HCT116 (cell line): ENCODE results near the gene ACTL6B. TPM values are rescaled to one million over a fixed set of nuclear protein-coding genes. Genes with fewer than 3 reads are reported as not detected.

Experiments used
- ATAC-seq: fragments of 200-7000 bp; cut with Tn5 transposase; 2 replicates; pipeline ENCODE4 v1.9.1; 2020; ENCODE audit warnings: mild to moderate bottlenecking, moderate library complexity
- BruUV-seq: library from RNA; stranded (reverse); fragments of 400-500 nt; replicated peaks from 2 replicates; lab custom pipeline; 2021; lab: Mats Ljungman, UMichigan
- CTCF ChIA-PET: fragments of 300-600 bp; sonication (Branson Sonifier 250); formaldehyde crosslinking; loops from one replicate; lab custom pipeline; 2021; ENCODE audit warnings: antibody characterized with exemption; lab: Charles Lee
- POLR2A ChIA-PET: fragments of 300-600, 350-600 bp; sonication (Branson Sonifier 250); formaldehyde crosslinking; loops from one replicate; lab custom pipeline; 2021; ENCODE audit warnings: antibody characterized with exemption; lab: Charles Lee
- RAD21 ChIA-PET, 2 experiments: fragments of 300-600 bp; sonication (Branson Sonifier 250); formaldehyde crosslinking; loops; one replicate each; lab custom pipeline; 2023; ENCODE audit warnings: low total read pairs in 2 of 2; ENCODE audit not compliant: uncharacterized antibody in 2 of 2, unreplicated experiment in 2 of 2, low non-redundant PET in 1 of 2; lab: Charles Lee
- DNase-seq: peaks from one replicate; pipeline ENCODE4 v3.0.0-alpha.2; 2010; ENCODE audit warnings: low read depth, low spot score
- H2AFZ ChIP-seq: fragments of 200-600 bp; shearing (Covaris generic), sonication (generic); 2 replicates; pipeline ENCODE4 v1.6.1; 2017; ENCODE audit warnings: low read depth, mixed run types, mixed read lengths, antibody characterized with exemption, low read length; ENCODE audit not compliant: poor library complexity, severe bottlenecking
- H3K27ac ChIP-seq: 2 replicates; pipeline ENCODE4 v1.5.1; 2012; ENCODE audit warnings: low read depth, low read length
- H3K27me3 ChIP-seq: fragments of 200-600 bp; sonication (generic); 2 replicates; pipeline ENCODE4 v1.6.1; 2016; ENCODE audit warnings: mixed run types, low read length, mixed read lengths; ENCODE audit not compliant: insufficient read depth
- H3K36me3 ChIP-seq, 2 experiments: fragments of 200-500 bp in 1 of 2; fragments of 200-600 bp in 1 of 2; sonication (Bioruptor generic) in 1 of 2; sonication (generic) in 1 of 2; 2 replicates each; pipeline versions ENCODE4 v1.5.1 to v1.6.1; 2014 to 2016; ENCODE audit warnings: low read length in 2 of 2, inconsistent platforms in 1 of 2, mixed read lengths in 1 of 2, mixed run types in 1 of 2; ENCODE audit not compliant: insufficient read depth in 2 of 2, control insufficient read depth in 1 of 2
- H3K4me1 ChIP-seq, 2 experiments: fragments of 200-600 bp in 1 of 2; sonication (generic) in 1 of 2; 2 replicates each; pipeline versions ENCODE4 v1.5.1 to v1.6.1; 2012 to 2017; ENCODE audit warnings: low read length in 2 of 2, inconsistent platforms in 1 of 2, mild to moderate bottlenecking in 1 of 2, mixed read lengths in 1 of 2, mixed run types in 1 of 2, moderate library complexity in 1 of 2; ENCODE audit not compliant: insufficient read depth in 2 of 2, control insufficient read depth in 1 of 2
- H3K4me2 ChIP-seq: fragments of 200-600 bp; sonication (generic); 2 replicates; pipeline ENCODE4 v1.6.1; 2017; ENCODE audit warnings: mixed run types, low read length, mixed read lengths
- H3K4me3 ChIP-seq, 2 experiments: fragments of 200-600 bp in 1 of 2; sonication (generic) in 1 of 2; replicated peaks in 1 of 2; 2 replicates each; pipeline ENCODE4 v1.5.1; 2011 to 2016; ENCODE audit warnings: low read length in 2 of 2, control low read depth in 1 of 2, low read depth in 1 of 2, mild to moderate bottlenecking in 1 of 2, mixed read lengths in 1 of 2, mixed run types in 1 of 2
- H3K79me2 ChIP-seq: fragments of 200-600 bp; sonication (generic); 2 replicates; pipeline ENCODE4 v1.6.1; 2017; ENCODE audit warnings: mild to moderate bottlenecking, mixed run types, low read length, moderate library complexity, mixed read lengths; ENCODE audit not compliant: insufficient read depth
- H3K9ac ChIP-seq: fragments of 200-600 bp; sonication (generic); 2 replicates; pipeline ENCODE4 v1.6.1; 2016; ENCODE audit warnings: low read length, mixed read lengths
- H3K9me2 ChIP-seq: fragments of 200-600 bp; sonication (generic), shearing (Covaris generic); 2 replicates; pipeline ENCODE4 v1.6.1; 2017; ENCODE audit warnings: mixed run types, mild to moderate bottlenecking, moderate library complexity; ENCODE audit not compliant: insufficient read depth
- H3K9me3 ChIP-seq, 2 experiments: fragments of 200-500 bp in 1 of 2; fragments of 200-600 bp in 1 of 2; sonication (Bioruptor generic) in 1 of 2; sonication (generic) in 1 of 2; 2 replicates each; pipeline ENCODE4 v1.6.1; 2014 to 2017; ENCODE audit warnings: low read length in 2 of 2, mixed read lengths in 2 of 2, inconsistent platforms in 1 of 2, low read depth in 1 of 2, mild to moderate bottlenecking in 1 of 2, mixed run types in 1 of 2, moderate library complexity in 1 of 2; ENCODE audit not compliant: control insufficient read depth in 1 of 2, insufficient read depth in 1 of 2
- H4K20me1 ChIP-seq: fragments of 200-600 bp; sonication (generic), shearing (Covaris generic); 2 replicates; pipeline ENCODE4 v1.6.1; 2017; ENCODE audit warnings: mixed run types, mild to moderate bottlenecking, moderate library complexity; ENCODE audit not compliant: insufficient read depth
- ELF1 ChIP-seq: IDR thresholded peaks from 2 replicates; pipeline ENCODE4 v1.6.1; 2012; ENCODE audit warnings: low read depth, borderline replicate concordance
- POLR2A ChIP-seq: IDR thresholded peaks from 2 replicates; pipeline ENCODE4 v1.7.0; 2011; ENCODE audit warnings: borderline replicate concordance; ENCODE audit not compliant: insufficient read depth, insufficient read length; ENCODE audit errors: extremely low read depth
- POLR2AphosphoS5 ChIP-seq: IDR thresholded peaks from 2 replicates; pipeline ENCODE4 v1.6.1; 2011; ENCODE audit warnings: mild to moderate bottlenecking, low read depth, low read length, moderate library complexity
- SIN3A ChIP-seq: IDR thresholded peaks from 2 replicates; pipeline ENCODE4 v1.6.1; 2012; ENCODE audit warnings: low read depth
- TCF7L2 ChIP-seq: IDR thresholded peaks from 2 replicates; pipeline ENCODE4 v1.7.0; 2011; ENCODE audit warnings: borderline replicate concordance, inconsistent platforms; ENCODE audit not compliant: insufficient read depth, insufficient read length; ENCODE audit errors: extremely low read depth
- YY1 ChIP-seq: IDR thresholded peaks from 2 replicates; pipeline ENCODE4 v1.6.1; 2011; ENCODE audit warnings: low read length, low read depth, moderate library complexity, mild to moderate bottlenecking; ENCODE audit not compliant: insufficient replicate concordance; ENCODE audit errors: extremely low read depth
- ZFX ChIP-seq: fragments of 450-650 bp; IDR thresholded peaks from 2 replicates; pipeline ENCODE4 v1.6.1; 2017
- ZNF274 ChIP-seq: fragments of 200-500 bp; sonication (Bioruptor generic); IDR thresholded peaks from 2 replicates; pipeline ENCODE4 v1.6.1; 2014; ENCODE audit warnings: mild to moderate bottlenecking, low read depth, low read length, inconsistent platforms
- intact Hi-C: fragments of 100-400 bp; cut with micrococcal nuclease; formaldehyde crosslinking; loops from 2 replicates; pipeline ENCODE4 v1.10.0; 2022
- total RNA-seq: library from RNA; stranded (reverse); gene quantifications from one replicate; pipeline ENCODE4 v1.2.1, GENCODE V29; 2021; ENCODE audit not compliant: unreplicated experiment
- TF ChIP-seq, protein P1 (sequence below): IDR thresholded peaks from 2 replicates; pipeline ENCODE4 v1.6.1; 2012
- TF ChIP-seq, protein P2 (sequence below): IDR thresholded peaks from 2 replicates; pipeline ENCODE4 v1.6.1; 2012; ENCODE audit warnings: low read depth
- TF ChIP-seq, protein P3 (sequence below): IDR thresholded peaks from 2 replicates; pipeline ENCODE4 v1.6.1; 2011; ENCODE audit warnings: mild to moderate bottlenecking, low read length, moderate library complexity; ENCODE audit not compliant: insufficient replicate concordance; ENCODE audit errors: extremely low read depth

Gene ACTL6B
- total RNA-seq, 1 experiment from 2014 or later = not detected

GRCh38 chr7:100673942-100674410, 17.7 kb upstream of the ACTL6B start:
- H3K27ac ChIP-seq = peak overlapping the region; percentile 95
- peak overlapping the region; percentile 94 for H3K4me2 ChIP-seq
- POLR2A ChIA-PET = no interaction called here
- peak overlapping the region; percentile 87 for H3K9ac ChIP-seq
- peak; percentile 34 for ATAC-seq
- TF ChIP-seq ZFX (peak; percentile 39), ELF1 (no peak)
- TF ChIP-seq, protein P1, sequence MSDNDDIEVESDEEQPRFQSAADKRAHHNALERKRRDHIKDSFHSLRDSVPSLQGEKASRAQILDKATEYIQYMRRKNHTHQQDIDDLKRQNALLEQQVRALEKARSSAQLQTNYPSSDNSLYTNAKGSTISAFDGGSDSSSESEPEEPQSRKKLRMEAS = no peak
- H2AFZ ChIP-seq = no peak overlapping the region
- CTCF ChIA-PET = no interaction called here
- no peaks in the 10 kb centered on the region for H3K9me3 ChIP-seq
- no TSS peak for BruUV-seq
- RAD21 ChIA-PET = no interaction called here
- no peaks in the 10 kb centered on the region for H4K20me1 ChIP-seq
- H3K4me1 ChIP-seq = peaks cover 0 to 11% of the 10 kb centered on the region in 2 experiments; a peak in 1 of 4 replicates
- DNase-seq = no peak
- H3K4me3 ChIP-seq = peak overlapping the region; percentile 88 to 96
- peaks cover 4 to 15% of the 10 kb centered on the region in 2 experiments; a peak in 3 of 4 replicates for H3K36me3 ChIP-seq
- intact Hi-C loops = loop anchor here (1.0 to 2.0 kb wide), 2 partner anchors 31 to 41 kb away; no protein-coding TSS in a partner anchor
- H3K79me2 ChIP-seq = peaks cover 26% of the 10 kb centered on the region
- no peaks in the 10 kb centered on the region for H3K27me3 ChIP-seq
- H3K9me2 ChIP-seq = no peaks in the 10 kb centered on the region

- Histone ChIP-seq H3K27ac (peak within 1 kb of the TSS; percentile 95), H3K9me3 (no peaks in the 10 kb centered on the region), H3K9me2 (no peaks in the 10 kb centered on the region), H4K20me1 (no peaks in the 10 kb centered on the region), H3K4me3 (peak within 1 kb of the TSS; percentile 88 to 96), H3K9ac (peak within 1 kb of the TSS; percentile 87), H2AFZ (no peak within 1 kb of the TSS), H3K4me2 (peak within 1 kb of the TSS; percentile 94), H3K27me3 (no peaks in the 10 kb centered on the region), H3K4me1 (peaks cover 0 to 11% of the 10 kb centered on the region in 2 experiments; a peak in 1 of 4 replicates), H3K79me2 (peaks cover 26% of the 10 kb centered on the region), H3K36me3 (peaks cover 4 to 10% of the 10 kb centered on the region in 2 experiments; a peak in 3 of 4 replicates)
- ChIA-PET RAD21 (interaction anchor here in 1 of 2 experiments (0.6 to 0.8 kb wide), 2 partner anchors 41 to 114 kb away, joined by 3 to 4 read pairs; no protein-coding TSS in a partner anchor), POLR2A (interaction anchor here (0.6 to 1.2 kb wide), 3 partner anchors 33 to 245 kb away, joined by 3 to 5 read pairs (median 3); partner anchors contain the start of genes FBXO24, LRCH4 and POP7), CTCF (interaction anchor here (0.8 to 1.1 kb wide), 3 partner anchors 41 to 204 kb away, joined by 3 read pairs; no protein-coding TSS in a partner anchor)
- peak; percentile 97 for DNase-seq
- peak; percentile 77; the same call in 1 of the 2 replicates for TF ChIP-seq POLR2AphosphoS5
- no peak for TF ChIP-seq ZNF274
- peak; percentile 74 for TF ChIP-seq TCF7L2
- peak; percentile 67 for TF ChIP-seq YY1
- TF ChIP-seq SIN3A = no peak
- TF ChIP-seq POLR2A = peak; percentile 31
- TF ChIP-seq ELF1 = no peak
- TF ChIP-seq, protein P2, sequence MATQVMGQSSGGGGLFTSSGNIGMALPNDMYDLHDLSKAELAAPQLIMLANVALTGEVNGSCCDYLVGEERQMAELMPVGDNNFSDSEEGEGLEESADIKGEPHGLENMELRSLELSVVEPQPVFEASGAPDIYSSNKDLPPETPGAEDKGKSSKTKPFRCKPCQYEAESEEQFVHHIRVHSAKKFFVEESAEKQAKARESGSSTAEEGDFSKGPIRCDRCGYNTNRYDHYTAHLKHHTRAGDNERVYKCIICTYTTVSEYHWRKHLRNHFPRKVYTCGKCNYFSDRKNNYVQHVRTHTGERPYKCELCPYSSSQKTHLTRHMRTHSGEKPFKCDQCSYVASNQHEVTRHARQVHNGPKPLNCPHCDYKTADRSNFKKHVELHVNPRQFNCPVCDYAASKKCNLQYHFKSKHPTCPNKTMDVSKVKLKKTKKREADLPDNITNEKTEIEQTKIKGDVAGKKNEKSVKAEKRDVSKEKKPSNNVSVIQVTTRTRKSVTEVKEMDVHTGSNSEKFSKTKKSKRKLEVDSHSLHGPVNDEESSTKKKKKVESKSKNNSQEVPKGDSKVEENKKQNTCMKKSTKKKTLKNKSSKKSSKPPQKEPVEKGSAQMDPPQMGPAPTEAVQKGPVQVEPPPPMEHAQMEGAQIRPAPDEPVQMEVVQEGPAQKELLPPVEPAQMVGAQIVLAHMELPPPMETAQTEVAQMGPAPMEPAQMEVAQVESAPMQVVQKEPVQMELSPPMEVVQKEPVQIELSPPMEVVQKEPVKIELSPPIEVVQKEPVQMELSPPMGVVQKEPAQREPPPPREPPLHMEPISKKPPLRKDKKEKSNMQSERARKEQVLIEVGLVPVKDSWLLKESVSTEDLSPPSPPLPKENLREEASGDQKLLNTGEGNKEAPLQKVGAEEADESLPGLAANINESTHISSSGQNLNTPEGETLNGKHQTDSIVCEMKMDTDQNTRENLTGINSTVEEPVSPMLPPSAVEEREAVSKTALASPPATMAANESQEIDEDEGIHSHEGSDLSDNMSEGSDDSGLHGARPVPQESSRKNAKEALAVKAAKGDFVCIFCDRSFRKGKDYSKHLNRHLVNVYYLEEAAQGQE = no peak
- TF ChIP-seq, protein P3, sequence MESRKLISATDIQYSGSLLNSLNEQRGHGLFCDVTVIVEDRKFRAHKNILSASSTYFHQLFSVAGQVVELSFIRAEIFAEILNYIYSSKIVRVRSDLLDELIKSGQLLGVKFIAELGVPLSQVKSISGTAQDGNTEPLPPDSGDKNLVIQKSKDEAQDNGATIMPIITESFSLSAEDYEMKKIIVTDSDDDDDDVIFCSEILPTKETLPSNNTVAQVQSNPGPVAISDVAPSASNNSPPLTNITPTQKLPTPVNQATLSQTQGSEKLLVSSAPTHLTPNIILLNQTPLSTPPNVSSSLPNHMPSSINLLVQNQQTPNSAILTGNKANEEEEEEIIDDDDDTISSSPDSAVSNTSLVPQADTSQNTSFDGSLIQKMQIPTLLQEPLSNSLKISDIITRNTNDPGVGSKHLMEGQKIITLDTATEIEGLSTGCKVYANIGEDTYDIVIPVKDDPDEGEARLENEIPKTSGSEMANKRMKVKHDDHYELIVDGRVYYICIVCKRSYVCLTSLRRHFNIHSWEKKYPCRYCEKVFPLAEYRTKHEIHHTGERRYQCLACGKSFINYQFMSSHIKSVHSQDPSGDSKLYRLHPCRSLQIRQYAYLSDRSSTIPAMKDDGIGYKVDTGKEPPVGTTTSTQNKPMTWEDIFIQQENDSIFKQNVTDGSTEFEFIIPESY = peak; percentile 5
- peak; percentile 85 for ATAC-seq
- no TSS peak for BruUV-seq
- intact Hi-C loops = loop anchor here (1.0 to 2.0 kb wide), 2 partner anchors 32 to 41 kb away; no protein-coding TSS in a partner anchor
Measured at GRCh38 chr7:100673302-100673941, 17.2 kb upstream of the ACTL6B start, which contains the start of gene GNB2. TSS of gene GNB2 (plus strand) at chr7:100673740. CDS start at chr7:100676266, 2,526 bp downstream.
